Measurements from ENCODE around the gene FAM161B. TPM values are rescaled to one million over a fixed set of nuclear protein-coding genes. Genes with fewer than 3 reads are reported as not detected.

Gene FAM161B
- total and polyA plus RNA-seq, 2 of the 8 experiments (the other 6 are each of a cell fraction or from before 2014, with no cell fraction given) = 0.14 to 0.32 TPM

- Histone ChIP-seq H3K79me1 (ENCODE audit: low read depth, low read length) (no peaks in the 10 kb centered on the region), H3K23ac (ENCODE audit: insufficient read length) (no peak overlapping the region), H2BK120ac (replicated peaks; ENCODE audit: low read depth, low read length) (no peak overlapping the region), H4K5ac (ENCODE audit: insufficient read length, low read depth, low read length) (no peak overlapping the region), H3K79me2 (ENCODE audit: control insufficient read depth in 1 of 2, insufficient read depth in 2 of 2, low read length in 2 of 2) (no peaks in the 10 kb centered on the region), H3K14ac (ENCODE audit: insufficient read length) (no peak overlapping the region), H2BK12ac (ENCODE audit: low read depth, low read length) (no peak overlapping the region), H3K36me3 (ENCODE audit: control insufficient read depth in 2 of 4, insufficient read depth in 4 of 4, low read length in 3 of 4) (peaks cover 3 to 36% (median 22%) of the 10 kb centered on the region in 4 experiments; a peak in 6 of 8 replicates), H3K9me3 (ENCODE audit: insufficient read depth in 2 of 2, low read depth in 1 of 2, low read length in 1 of 2) (no peaks in the 10 kb centered on the region; a peak in 1 of 4 replicates), H4K20me1 (replicated peaks in 1 of 2; ENCODE audit: control insufficient read depth in 1 of 2, insufficient read depth in 2 of 2, low read length in 2 of 2) (peaks cover 0 to 3% of the 10 kb centered on the region in 2 experiments), H3K18ac (ENCODE audit: extremely low read depth, low read length) (no peak overlapping the region), H4K91ac (replicated peaks; ENCODE audit: insufficient read length, low read length) (no peak overlapping the region), H3K9ac (replicated peaks in 1 of 4; ENCODE audit: extremely low read depth in 1 of 4, low read depth in 3 of 4, low read length in 3 of 4) (no peak overlapping the region), H3K4me1 (replicated peaks in 1 of 4; ENCODE audit: control insufficient read depth in 3 of 4, insufficient read depth in 4 of 4, low read length in 3 of 4) (no peaks in the 10 kb centered on the region), H3K56ac (replicated peaks; ENCODE audit: insufficient read length, low read depth, low read length) (no peak overlapping the region), H2BK20ac (ENCODE audit: low read length) (no peak overlapping the region), H2AK5ac (ENCODE audit: low read depth, low read length) (no peak overlapping the region), H3K4ac (replicated peaks; ENCODE audit: insufficient read length, low read depth, low read length) (no peak overlapping the region), H3K23me2 (ENCODE audit: low read depth, low read length) (no peaks in the 10 kb centered on the region), H3K27me3 (replicated peaks in 1 of 4; ENCODE audit: control insufficient read depth in 3 of 4, extremely low read depth in 1 of 4, insufficient read depth in 3 of 4, low read length in 3 of 4) (no peaks in the 10 kb centered on the region), H3K4me3 (ENCODE audit: extremely low read depth in 1 of 4, insufficient read depth in 2 of 4, low read depth in 3 of 4, low read length in 4 of 4) (no peak overlapping the region), H2AFZ (ENCODE audit: low read length) (no peak overlapping the region), H2BK5ac (ENCODE audit: low read depth, low read length) (no peak overlapping the region), H4K8ac (ENCODE audit: extremely low read depth, insufficient read depth, low read length) (no peak overlapping the region), H3K4me2 (ENCODE audit: insufficient read depth in 1 of 2, low read depth in 2 of 2, low read length in 2 of 2) (no peak overlapping the region), H3K27ac (ENCODE audit: low read depth, low read length) (no peak overlapping the region), H2BK15ac (ENCODE audit: low read length) (no peak overlapping the region)
- DNase-seq (ENCODE audit: low read depth in 1 of 2, low spot score in 2 of 2) (no peak), FAIRE-seq (no peak)
- WGBS, 2 experiments (ENCODE audit: extremely low coverage in 1 of 2, insufficient coverage in 1 of 2, insufficient read length in 1 of 2, insufficient replicate concordance in 2 of 2, low coverage in 1 of 2, low lambda C conversion rate in 2 of 2, missing lambda C conversion rate in 1 of 2) = 98% methylated on average over 3 of the region's 3 CpGs; no CpG with 5 or more reads in 1 of the 2 experiments
- CTCF ChIA-PET (ENCODE audit: partially characterized antibody) = interaction anchor here (0.9 to 1.1 kb wide), 3 partner anchors 14 to 195 kb away, joined by 3 to 4 read pairs (median 3); no protein-coding TSS in a partner anchor
- POLR2A ChIA-PET (ENCODE audit: partially characterized antibody) = no interaction called here
- TF ChIP-seq TBP (IDR thresholded peaks at IDR 0.05; ENCODE audit: low read depth, low read length) (no peak), POLR2AphosphoS5 (IDR thresholded peaks at IDR 0.05; ENCODE audit: low read depth, low read length) (no peak), KDM4A (IDR thresholded peaks at IDR 0.05; ENCODE audit: low read depth, low read length, severe bottlenecking) (no peak), SAP30 (IDR thresholded peaks at IDR 0.05; ENCODE audit: insufficient read depth, insufficient replicate concordance, low read length) (no peak), CTCF (IDR thresholded peaks at IDR 0.05; ENCODE audit: control extremely low read depth in 1 of 3, insufficient read depth in 1 of 3, low read depth in 1 of 3, low read length in 3 of 3) (no peak), RFX5 (IDR thresholded peaks at IDR 0.05; ENCODE audit: borderline replicate concordance, low read depth, low read length) (no peak), MAFK (IDR thresholded peaks at IDR 0.05; ENCODE audit: low read depth, low read length) (no peak), SIX5 (IDR thresholded peaks at IDR 0.05; ENCODE audit: low read depth, low read length) (no peak), RXRA (IDR thresholded peaks at IDR 0.05; ENCODE audit: insufficient read depth, low read depth, low read length) (no peak), HDAC2 (IDR thresholded peaks at IDR 0.05; ENCODE audit: borderline replicate concordance in 1 of 2, low read depth in 2 of 2, low read length in 2 of 2) (no peak)
- TF ChIP-seq, protein P1, sequence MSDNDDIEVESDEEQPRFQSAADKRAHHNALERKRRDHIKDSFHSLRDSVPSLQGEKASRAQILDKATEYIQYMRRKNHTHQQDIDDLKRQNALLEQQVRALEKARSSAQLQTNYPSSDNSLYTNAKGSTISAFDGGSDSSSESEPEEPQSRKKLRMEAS (IDR thresholded peaks at IDR 0.05) = no peak
Measured at GRCh38 chr14:73913256-73913655, 36.6 kb downstream of the FAM161B start.
